SK-N-SH (cell line): Measurements from ENCODE around the gene ST6GALNAC3. TPM values are rescaled to one million over a fixed set of nuclear protein-coding genes. Genes with fewer than 3 reads are reported as not detected.

ENCODE experiments used
- CTCF ChIA-PET: fragments of 300-600, 350-600 bp; formaldehyde crosslinking; extraction: SDS; loops from one replicate; lab custom pipeline; 2021; lab: Yijun Ruan, JAX
- POLR2A ChIA-PET: fragments of 350-600 bp; sonication (Branson Sonifier 250); formaldehyde crosslinking; extraction: SDS; loops from one replicate; lab custom pipeline; 2020; ENCODE audit warnings: antibody characterized with exemption, inconsistent platforms; lab: Yijun Ruan, JAX
- DNase-seq: peaks from one replicate; pipeline ENCODE4 v3.0.0; 2012
- H2AFZ ChIP-seq: fragments of 200-600 bp; sonication (generic); 2 replicates; pipeline ENCODE4 v1.8.1; 2016; ENCODE audit warnings: antibody characterized with exemption, mild to moderate bottlenecking, low read depth
- H3F3A ChIP-seq: fragments of 200-600 bp; sonication (generic); replicated peaks from 2 replicates; pipeline ENCODE3; 2016; ENCODE audit warnings: antibody characterized with exemption, mild to moderate bottlenecking; ENCODE audit not compliant: insufficient read depth
- H3K27ac ChIP-seq, 2 experiments: fragments of 200-500 bp in 1 of 2; fragments of 200-600 bp in 1 of 2; sonication (Bioruptor generic) in 1 of 2; sonication (generic), shearing (Covaris generic) in 1 of 2; 2 replicates each; pipeline versions ENCODE4 v1.5.1 to v1.6.1; 2014 to 2016; ENCODE audit warnings: low read depth in 2 of 2, inconsistent platforms in 1 of 2, low read length in 1 of 2, mild to moderate bottlenecking in 1 of 2, mixed read lengths in 1 of 2
- H3K27me3 ChIP-seq: fragments of 200-600 bp; sonication (generic), shearing (Covaris generic); 2 replicates; pipeline ENCODE4 v1.6.1; 2016; ENCODE audit warnings: mixed run types; ENCODE audit not compliant: insufficient read depth
- H3K36me3 ChIP-seq, 2 experiments: fragments of 200-500 bp in 1 of 2; fragments of 200-600 bp in 1 of 2; sonication (Bioruptor generic) in 1 of 2; sonication (generic) in 1 of 2; replicated peaks in 1 of 2; 2 replicates each; pipeline versions ENCODE3 to v1.5.1; 2014 to 2016; ENCODE audit warnings: low read length in 1 of 2, mild to moderate bottlenecking in 1 of 2; ENCODE audit not compliant: insufficient read depth in 2 of 2, control insufficient read depth in 1 of 2
- H3K4me1 ChIP-seq, 2 experiments: fragments of 200-500 bp in 1 of 2; fragments of 200-600 bp in 1 of 2; sonication (Bioruptor generic) in 1 of 2; sonication (generic), shearing (Covaris generic) in 1 of 2; 2 replicates each; pipeline versions ENCODE4 v1.5.1 to v1.6.1; 2014 to 2016; ENCODE audit warnings: low read depth in 1 of 2, low read length in 1 of 2, mixed run types in 1 of 2; ENCODE audit not compliant: insufficient read depth in 2 of 2, control insufficient read depth in 1 of 2
- H3K4me2 ChIP-seq: fragments of 200-600 bp; sonication (generic), shearing (Covaris generic); 2 replicates; pipeline ENCODE4 v1.6.1; 2017; ENCODE audit warnings: mixed run types
- H3K4me3 ChIP-seq, 2 experiments: fragments of 200-500 bp in 1 of 2; fragments of 200-600 bp in 1 of 2; sonication (Bioruptor generic) in 1 of 2; sonication (generic), shearing (Covaris generic) in 1 of 2; 2 replicates each; pipeline versions ENCODE4 v1.5.1 to v1.8.1; 2014 to 2016; ENCODE audit warnings: low read depth in 2 of 2, inconsistent platforms in 1 of 2, low read length in 1 of 2, mild to moderate bottlenecking in 1 of 2, mixed read lengths in 1 of 2, moderate library complexity in 1 of 2
- H3K79me2 ChIP-seq: fragments of 200-600 bp; sonication (generic); 2 replicates; pipeline ENCODE4 v1.8.1; 2017; ENCODE audit warnings: mild to moderate bottlenecking; ENCODE audit not compliant: insufficient read depth
- H3K9ac ChIP-seq: fragments of 200-600 bp; sonication (generic); 2 replicates; pipeline ENCODE4 v1.6.1; 2017; ENCODE audit warnings: mixed run types
- H3K9me2 ChIP-seq: fragments of 200-600 bp; sonication (generic); 2 replicates; pipeline ENCODE4 v1.6.1; 2017; ENCODE audit warnings: mixed run types
- H3K9me3 ChIP-seq: fragments of 200-600 bp; sonication (generic); 2 replicates; pipeline ENCODE4 v1.6.1; 2017; ENCODE audit warnings: mixed run types, mild to moderate bottlenecking, moderate library complexity
- H4K20me1 ChIP-seq: fragments of 200-600 bp; sonication (generic); 2 replicates; pipeline ENCODE4 v1.6.1; 2017; ENCODE audit warnings: mild to moderate bottlenecking, mixed run types; ENCODE audit not compliant: insufficient read depth
- ELF1 ChIP-seq: IDR thresholded peaks from 2 replicates; pipeline ENCODE4 v1.4.0; 2012
- EP300 ChIP-seq, 2 experiments: IDR thresholded peaks; 2 replicates each; pipeline versions ENCODE4 v1.4.0 to v1.6.1; 2012; ENCODE audit warnings: borderline replicate concordance in 1 of 2, low read depth in 1 of 2, low read length in 1 of 2
- EZH2phosphoT487 ChIP-seq: fragments of 200-600 bp; sonication (generic); IDR thresholded peaks from 2 replicates; pipeline ENCODE4 v1.6.1; 2017; ENCODE audit warnings: low read depth, mixed run types, mild to moderate bottlenecking, antibody characterized with exemption, moderate library complexity, borderline replicate concordance
- FOXM1 ChIP-seq: IDR thresholded peaks from 2 replicates; pipeline ENCODE4 v1.4.0; 2012; ENCODE audit warnings: low read depth, mild to moderate bottlenecking
- GATA2 ChIP-seq: sonication (generic); formaldehyde crosslinking; IDR thresholded peaks from 2 replicates; pipeline ENCODE4 v1.5.0; 2020; ENCODE audit warnings: mild to moderate bottlenecking, missing genetic modification reagents
- PBX3 ChIP-seq: IDR thresholded peaks from 2 replicates; pipeline ENCODE4; 2012
- RXRA ChIP-seq: IDR thresholded peaks from 2 replicates; pipeline ENCODE4 v1.4.0; 2012; ENCODE audit warnings: low read depth, mild to moderate bottlenecking, borderline replicate concordance
- SIN3A ChIP-seq: IDR thresholded peaks from 2 replicates; pipeline ENCODE4 v1.6.1; 2012; ENCODE audit warnings: low read depth, mild to moderate bottlenecking, low read length, moderate library complexity, borderline replicate concordance
- SMC3 ChIP-seq: IDR thresholded peaks from 2 replicates; pipeline ENCODE4 v1.6.1; 2012; ENCODE audit warnings: low read depth, low read length, improper control_type of control experiment
- TAF1 ChIP-seq: IDR thresholded peaks from 2 replicates; pipeline ENCODE4 v1.6.1; 2012; ENCODE audit warnings: low read depth, mild to moderate bottlenecking, low read length, moderate library complexity, borderline replicate concordance
- TEAD4 ChIP-seq: IDR thresholded peaks from 2 replicates; pipeline ENCODE4 v1.4.0; 2012; ENCODE audit warnings: mild to moderate bottlenecking, borderline replicate concordance; ENCODE audit not compliant: insufficient read depth
- USF1 ChIP-seq: IDR thresholded peaks from 2 replicates; pipeline ENCODE4 v1.4.0; 2012; ENCODE audit warnings: low read depth, borderline replicate concordance
- USF2 ChIP-seq: fragments of 150-350 bp; IDR thresholded peaks from 2 replicates; pipeline ENCODE4 v1.6.1; 2017; ENCODE audit warnings: antibody characterized with exemption, low read length, low read depth, borderline replicate concordance
- WGBS: methylation state at CpG from one replicate; pipeline ENCODE4 v1.1.6; 2017; ENCODE audit warnings: low lambda C conversion rate; 5-methylcytosine and 5-hydroxymethylcytosine counted together
- polyA plus RNA-seq, 3 experiments: library from polyadenylated mRNA; depleted of rRNA; stranded (reverse); fragments of >200 nt; gene quantifications; 2 replicates each; pipeline ENCODE4 v1.2.3, GENCODE V29; 2012
- TF ChIP-seq, protein P1 (sequence below): IDR thresholded peaks from 2 replicates; pipeline ENCODE4 v1.4.0; 2012; ENCODE audit warnings: low read depth, borderline replicate concordance

ST6GALNAC3 gene
- polyA plus RNA-seq, 1 of the 3 experiments (the other 2 are of a cell fraction), result 8.1 TPM

GRCh38 chr1:76547916-76548315 lies 473.4 kb downstream of the ST6GALNAC3 start:
- no peaks in the 10 kb centered on the region for H3K9me2 ChIP-seq
- ChIA-PET CTCF (no interaction called here), POLR2A (no interaction called here)
- no peak overlapping the region for H3K4me3 ChIP-seq
- no peaks in the 10 kb centered on the region for H4K20me1 ChIP-seq
- no peak for DNase-seq
- TF ChIP-seq TEAD4 (no peak), EZH2phosphoT487 (no peak), ELF1 (no peak), USF2 (no peak), TAF1 (no peak), PBX3 (no peak), SMC3 (no peak), RXRA (no peak), FOXM1 (no peak), USF1 (no peak), GATA2 (no peak)
- TF ChIP-seq, protein P1, sequence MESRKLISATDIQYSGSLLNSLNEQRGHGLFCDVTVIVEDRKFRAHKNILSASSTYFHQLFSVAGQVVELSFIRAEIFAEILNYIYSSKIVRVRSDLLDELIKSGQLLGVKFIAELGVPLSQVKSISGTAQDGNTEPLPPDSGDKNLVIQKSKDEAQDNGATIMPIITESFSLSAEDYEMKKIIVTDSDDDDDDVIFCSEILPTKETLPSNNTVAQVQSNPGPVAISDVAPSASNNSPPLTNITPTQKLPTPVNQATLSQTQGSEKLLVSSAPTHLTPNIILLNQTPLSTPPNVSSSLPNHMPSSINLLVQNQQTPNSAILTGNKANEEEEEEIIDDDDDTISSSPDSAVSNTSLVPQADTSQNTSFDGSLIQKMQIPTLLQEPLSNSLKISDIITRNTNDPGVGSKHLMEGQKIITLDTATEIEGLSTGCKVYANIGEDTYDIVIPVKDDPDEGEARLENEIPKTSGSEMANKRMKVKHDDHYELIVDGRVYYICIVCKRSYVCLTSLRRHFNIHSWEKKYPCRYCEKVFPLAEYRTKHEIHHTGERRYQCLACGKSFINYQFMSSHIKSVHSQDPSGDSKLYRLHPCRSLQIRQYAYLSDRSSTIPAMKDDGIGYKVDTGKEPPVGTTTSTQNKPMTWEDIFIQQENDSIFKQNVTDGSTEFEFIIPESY, result no peak
- H3K27me3 ChIP-seq, result no peaks in the 10 kb centered on the region
- H3K27ac ChIP-seq, result no peak overlapping the region
- no peak overlapping the region for H3K4me2 ChIP-seq
- no peaks in the 10 kb centered on the region for H3K9me3 ChIP-seq
- H2AFZ ChIP-seq, result no peak overlapping the region
- H3K36me3 ChIP-seq, result no peaks in the 10 kb centered on the region
- H3F3A ChIP-seq, result no peaks in the 10 kb centered on the region
- no peaks in the 10 kb centered on the region for H3K79me2 ChIP-seq
- H3K9ac ChIP-seq, result no peak overlapping the region
- H3K4me1 ChIP-seq, result peaks cover 0 to 20% of the 10 kb centered on the region in 2 experiments; a peak in 2 of 4 replicates

DNA sequence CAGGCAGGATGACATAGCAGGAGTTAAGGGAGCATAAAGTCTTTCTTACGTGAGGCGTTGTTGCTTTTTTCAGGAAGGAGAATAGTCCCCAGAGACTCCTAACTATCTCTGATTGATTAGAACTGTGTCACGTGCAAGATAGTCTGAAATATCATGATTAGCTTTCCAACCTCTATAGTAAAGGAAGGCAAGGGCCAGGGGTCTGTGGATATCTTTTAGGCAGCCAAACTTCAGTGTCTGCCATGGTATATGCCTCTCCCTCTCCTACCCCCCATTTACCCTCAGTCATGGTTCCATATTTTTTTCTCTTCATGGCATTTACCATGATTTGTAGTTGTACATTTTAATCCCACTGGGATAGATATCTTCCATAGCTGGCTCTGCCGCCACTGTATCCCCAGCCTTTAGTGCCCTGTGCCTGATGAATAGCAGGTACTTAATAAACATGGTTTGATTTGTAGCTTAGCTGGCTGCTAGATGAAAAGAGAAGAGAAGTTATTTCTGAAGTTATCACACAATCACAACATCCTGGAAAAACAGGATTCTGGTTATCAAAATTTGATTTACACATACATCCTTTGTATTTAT lies 474.1 kb downstream of the ST6GALNAC3 start:
- no peak overlapping the region for H3K27ac ChIP-seq
- H3K4me1 ChIP-seq, result peaks cover 0 to 19% of the 10 kb centered on the region in 2 experiments; a peak in 2 of 4 replicates
- no peaks in the 10 kb centered on the region for H3K9me2 ChIP-seq
- no peaks in the 10 kb centered on the region for H3K36me3 ChIP-seq
- H3K27me3 ChIP-seq, result no peaks in the 10 kb centered on the region
- no peaks in the 10 kb centered on the region for H3K79me2 ChIP-seq
- H3K4me3 ChIP-seq, result no peak overlapping the region
- WGBS, result 89% methylated on average over 4 of the region's 4 CpGs
- no peak overlapping the region for H2AFZ ChIP-seq
- CTCF ChIA-PET, result no interaction called here
- 0 out of 2 replicates have a peak, but pooled peaks have one; percentile 24 for TF ChIP-seq GATA2
- TF ChIP-seq SIN3A, result no peak
- TF ChIP-seq EP300 (IDR thresholded peaks at IDR 0.05; ENCODE audit: borderline replicate concordance in 1 of 2, low read depth in 1 of 2, low read length in 1 of 2), result 0 out of 4 replicates have a peak, but pooled peaks of 1 of the 2 experiments have one; percentile 11
- H4K20me1 ChIP-seq, result no peaks in the 10 kb centered on the region
- no peak for DNase-seq
- POLR2A ChIA-PET, result no interaction called here
- H3K9ac ChIP-seq, result no peak overlapping the region
- H3F3A ChIP-seq, result no peaks in the 10 kb centered on the region
- H3K4me2 ChIP-seq, result no peak overlapping the region
- H3K9me3 ChIP-seq, result no peaks in the 10 kb centered on the region
